ENCODE results near the gene TIMM21.

DNA sequence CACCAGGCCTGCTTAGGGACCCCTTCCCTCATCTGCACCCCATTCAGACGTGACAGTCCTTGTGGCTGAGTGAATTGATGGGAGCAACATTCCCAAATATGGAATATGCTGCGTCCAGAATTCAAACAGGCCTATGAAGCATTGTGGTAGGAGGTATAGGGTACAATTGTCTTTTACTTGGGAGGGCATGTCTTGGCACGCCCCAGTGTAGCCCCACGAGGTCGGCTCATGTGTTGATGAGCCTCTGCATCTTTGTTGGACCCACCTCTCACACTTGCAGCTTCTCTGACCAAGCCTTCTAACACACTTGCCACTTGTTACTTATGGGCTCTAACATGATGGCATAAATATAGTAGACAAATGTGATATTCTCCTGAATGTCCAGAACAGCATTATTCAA lies 1.6 kb downstream of the TIMM21 start:
- TF ChIP-seq POLR2A (IDR thresholded peaks at IDR 0.05; ENCODE audit: low read depth, low read length) (no peak), TAF1 (IDR thresholded peaks at IDR 0.05; ENCODE audit: low read depth, low read length) (no peak), POLR2AphosphoS5 (IDR thresholded peaks at IDR 0.05; ENCODE audit: low read depth, low read length) (no peak), SPI1 (IDR thresholded peaks at IDR 0.05; ENCODE audit: low read depth, low read length) (no peak), POU2F2 (IDR thresholded peaks at IDR 0.05; ENCODE audit: low read depth, low read length) (no peak), PAX5 (IDR thresholded peaks at IDR 0.05; ENCODE audit: insufficient read depth, low read length, severe bottlenecking) (no peak)

All from GM12891 (cell line).